ENCODE measurements around the gene UTP4. TPM values are rescaled to one million over a fixed set of nuclear protein-coding genes. Genes with fewer than 3 reads are reported as not detected.

UTP4 gene
- total RNA-seq = 27.8 TPM

GRCh38 chr16:69132424-69133252 is at the start of gene UTP4, which contains the start of gene CHTF8:
UTP4 (plus strand) TSS chr16:69132649; CDS start chr16:69133460, 811 bp downstream.
CHTF8 (minus strand) TSS chr16:69132588; CDS start chr16:69121458, 11,130 bp downstream.

GRCh38 chr16:69105501-69106361 is 26.7 kb upstream of the UTP4 start, which contains the start of gene HAS3:
HAS3 (plus strand) TSS chr16:69105653; CDS start chr16:69109396, 3,743 bp downstream.

GRCh38 chr16:69186642-69187445 is 54.4 kb downstream of the UTP4 start, which contains the start of gene SNTB2:
SNTB2 (plus strand) TSS chr16:69187164; CDS start chr16:69187167, 3 bp downstream.

Other genes starting within 250 kb of the UTP4 start
- gene HAS3, start 27.0 kb upstream of the UTP4 start, total RNA-seq = 4.1 TPM
- 93.7 TPM for gene CHTF8, start 61 bp upstream of the UTP4 start, total RNA-seq
- 60.4 TPM for gene SNTB2, start 54.5 kb downstream of the UTP4 start, total RNA-seq
- gene VPS4A, start 178.7 kb downstream of the UTP4 start, total RNA-seq = 27.5 TPM
- 18.0 TPM for gene PDF, start 197.9 kb downstream of the UTP4 start, total RNA-seq
- 65.3 TPM for gene COG8, start 206.9 kb downstream of the UTP4 start, total RNA-seq
- 13.0 TPM for gene NIP7, start 207.1 kb downstream of the UTP4 start, total RNA-seq
- not detected for gene TMED6, start 219.1 kb downstream of the UTP4 start, total RNA-seq

All from camera-type eye (tissue), 1 donor.